ENCODE data around the gene MAP4K4. TPM values are rescaled to one million over a fixed set of nuclear protein-coding genes. Genes with fewer than 3 reads are reported as not detected.
"Not testable (repeated sequence)": the region's sequence is repeated elsewhere in the genome, so short reads cannot be mapped to it uniquely, and the experiment has no call there.

The MAP4K4 gene
- polyA plus RNA-seq, 1 donor (not counting 4 experiments of a cell fraction or from before 2014, with no cell fraction given), result 84.1 TPM

DNA sequence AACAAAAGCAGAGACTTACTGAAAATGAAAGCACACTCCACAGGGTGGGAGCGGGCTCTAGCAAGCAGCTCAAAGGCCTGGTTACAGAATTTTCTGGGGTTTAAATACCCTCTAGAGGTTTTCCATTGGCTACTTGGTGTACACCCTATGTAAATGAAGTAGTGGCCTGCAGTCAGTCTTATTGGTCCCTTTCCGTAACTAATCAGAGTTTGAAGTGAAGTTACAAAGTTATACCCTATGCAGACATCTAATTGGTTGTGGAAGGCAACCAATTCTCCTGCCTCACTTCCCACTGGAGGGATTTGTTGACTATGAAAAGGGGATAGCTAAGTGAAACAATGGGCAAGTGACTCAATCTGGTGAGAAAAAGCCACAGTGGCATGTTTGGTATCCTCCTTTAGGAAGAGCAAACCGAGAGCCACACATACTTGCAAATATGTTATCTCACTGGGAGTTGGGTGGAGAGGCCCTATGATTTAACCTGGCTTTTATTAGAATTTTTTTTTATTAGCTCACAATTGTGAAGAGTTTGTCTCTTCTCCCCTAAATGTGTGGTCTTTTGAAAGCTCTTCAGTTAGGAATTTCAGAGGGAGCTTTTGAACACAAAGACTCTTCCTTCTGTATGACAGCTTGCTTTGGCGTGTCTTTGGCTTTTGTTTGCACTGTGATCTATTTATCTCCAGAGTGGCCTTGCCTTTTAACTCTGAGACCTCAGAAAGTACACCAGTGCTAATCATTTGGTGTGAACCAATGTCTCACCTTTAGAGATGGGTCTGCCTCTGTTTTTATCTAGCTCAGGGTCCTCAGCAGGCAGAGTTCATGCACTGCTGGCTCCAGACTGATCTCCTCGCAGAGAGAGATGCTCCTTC is 69.6 kb downstream of the MAP4K4 start:
- no peak overlapping the region for H3K9ac ChIP-seq (ENCODE audit: control insufficient read depth, extremely low read depth, insufficient read depth, low read length)
- dilution Hi-C loops (cut with MboI; ENCODE audit: extremely low pct_ligation_motif_present, low sequenced_read_pairs), result no loop called here

DNA sequence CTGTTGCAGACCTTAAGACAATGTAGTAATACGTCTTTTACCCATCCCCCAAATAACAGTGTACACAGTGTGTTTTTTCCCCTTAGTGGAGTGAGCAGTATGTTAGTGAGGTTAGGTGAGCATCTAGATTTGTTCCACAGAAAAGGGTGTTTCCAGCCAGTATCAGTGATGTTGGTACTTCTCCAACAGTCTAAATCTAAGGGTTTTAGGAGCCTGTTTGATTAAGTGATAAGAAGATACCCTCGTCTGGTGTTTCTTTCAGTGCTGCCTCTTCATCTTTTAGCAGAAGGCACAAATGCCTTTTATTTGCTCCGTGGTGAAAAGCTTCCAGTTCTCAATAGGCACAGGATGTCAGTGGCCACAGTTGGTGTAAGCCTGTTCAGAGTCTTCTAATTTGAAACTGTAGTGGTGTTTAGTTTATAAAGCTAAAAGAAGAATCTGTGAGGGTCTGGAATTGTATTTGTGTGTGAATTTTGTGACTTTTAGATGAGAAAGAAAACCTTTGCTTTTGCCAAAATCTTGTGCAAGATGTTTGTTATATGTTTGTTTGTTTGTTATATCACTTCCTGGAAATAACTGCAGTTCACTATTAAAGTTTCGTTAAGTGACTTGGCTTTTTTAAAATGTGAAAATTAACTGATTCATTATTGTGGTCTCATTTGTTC is 71.2 kb downstream of the MAP4K4 start:
- no peak overlapping the region for H3K9ac ChIP-seq (ENCODE audit: control insufficient read depth, extremely low read depth, insufficient read depth, low read length)
- peaks cover 2% of the 10 kb centered on the region for H4K20me1 ChIP-seq (ENCODE audit: control insufficient read depth, extremely low read depth, insufficient read depth, low read length)
- FAIRE-seq, result no peak
- no peak overlapping the region for H3K4me2 ChIP-seq (ENCODE audit: control insufficient read depth, extremely low read depth, insufficient read depth, low read depth, low read length)
- H3K79me2 ChIP-seq (ENCODE audit: control insufficient read depth, insufficient read depth, low read length), result peaks cover 94% of the 10 kb centered on the region
- dilution Hi-C loops (cut with MboI; ENCODE audit: extremely low pct_ligation_motif_present, low sequenced_read_pairs), result no loop called here
- no peaks in the 10 kb centered on the region for H3K36me3 ChIP-seq (ENCODE audit: control insufficient read depth in 2 of 2, extremely low read depth in 1 of 2, insufficient read depth in 2 of 2, low read length in 2 of 2)
- no peak overlapping the region for H3K27ac ChIP-seq (ENCODE audit: control insufficient read depth, insufficient read depth, low read length)
- no peaks in the 10 kb centered on the region for H3K9me3 ChIP-seq (ENCODE audit: control insufficient read depth, low read depth, low read length)
- no peak for DNase-seq (ENCODE audit: low read depth, low spot score)
- no peaks in the 10 kb centered on the region for H3K9me1 ChIP-seq (ENCODE audit: control insufficient read depth, extremely low read depth, insufficient read depth, low read length)
- peaks cover 37% of the 10 kb centered on the region for H3K4me1 ChIP-seq (ENCODE audit: control insufficient read depth, extremely low read depth, insufficient read depth, low read length)
- no peak overlapping the region for H2AFZ ChIP-seq (ENCODE audit: control insufficient read depth, low read length)
- no peaks in the 10 kb centered on the region for H3K27me3 ChIP-seq (ENCODE audit: control insufficient read depth, extremely low read depth, insufficient read depth, low read length)
- no peak for TF ChIP-seq EZH2 (IDR thresholded peaks at IDR 0.05; ENCODE audit: low read length)
- TF ChIP-seq, protein P1, sequence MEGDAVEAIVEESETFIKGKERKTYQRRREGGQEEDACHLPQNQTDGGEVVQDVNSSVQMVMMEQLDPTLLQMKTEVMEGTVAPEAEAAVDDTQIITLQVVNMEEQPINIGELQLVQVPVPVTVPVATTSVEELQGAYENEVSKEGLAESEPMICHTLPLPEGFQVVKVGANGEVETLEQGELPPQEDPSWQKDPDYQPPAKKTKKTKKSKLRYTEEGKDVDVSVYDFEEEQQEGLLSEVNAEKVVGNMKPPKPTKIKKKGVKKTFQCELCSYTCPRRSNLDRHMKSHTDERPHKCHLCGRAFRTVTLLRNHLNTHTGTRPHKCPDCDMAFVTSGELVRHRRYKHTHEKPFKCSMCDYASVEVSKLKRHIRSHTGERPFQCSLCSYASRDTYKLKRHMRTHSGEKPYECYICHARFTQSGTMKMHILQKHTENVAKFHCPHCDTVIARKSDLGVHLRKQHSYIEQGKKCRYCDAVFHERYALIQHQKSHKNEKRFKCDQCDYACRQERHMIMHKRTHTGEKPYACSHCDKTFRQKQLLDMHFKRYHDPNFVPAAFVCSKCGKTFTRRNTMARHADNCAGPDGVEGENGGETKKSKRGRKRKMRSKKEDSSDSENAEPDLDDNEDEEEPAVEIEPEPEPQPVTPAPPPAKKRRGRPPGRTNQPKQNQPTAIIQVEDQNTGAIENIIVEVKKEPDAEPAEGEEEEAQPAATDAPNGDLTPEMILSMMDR (optimal IDR thresholded peaks at IDR 0.05 in 1 of 3, IDR thresholded peaks at IDR 0.05 in 1 of 3, conservative IDR thresholded peaks at IDR 0.05 in 1 of 3; ENCODE audit: extremely low read depth in 1 of 3, insufficient read depth in 2 of 3, low read length in 3 of 3), result no peak
- H3K4me3 ChIP-seq (ENCODE audit: control insufficient read depth in 2 of 3, extremely low read depth in 1 of 3, insufficient read depth in 2 of 3, low read depth in 1 of 3, low read length in 3 of 3), result no peak overlapping the region

More for the DNA sequence above, 69.6 kb downstream of the MAP4K4 start:
- H3K9me3 ChIP-seq (ENCODE audit: control insufficient read depth, low read depth, low read length), result no peaks in the 10 kb centered on the region
- TF ChIP-seq, protein P1 (optimal IDR thresholded peaks at IDR 0.05 in 1 of 3, IDR thresholded peaks at IDR 0.05 in 1 of 3, conservative IDR thresholded peaks at IDR 0.05 in 1 of 3; ENCODE audit: extremely low read depth in 1 of 3, insufficient read depth in 2 of 3, low read length in 3 of 3), result no peak
- no peak for TF ChIP-seq EZH2 (IDR thresholded peaks at IDR 0.05; ENCODE audit: low read length)
- no peaks in the 10 kb centered on the region for H3K9me1 ChIP-seq (ENCODE audit: control insufficient read depth, extremely low read depth, insufficient read depth, low read length)
- DNase-seq (ENCODE audit: low read depth, low spot score), result no peak
- no peaks in the 10 kb centered on the region for H3K27me3 ChIP-seq (ENCODE audit: control insufficient read depth, extremely low read depth, insufficient read depth, low read length)
- H4K20me1 ChIP-seq (ENCODE audit: control insufficient read depth, extremely low read depth, insufficient read depth, low read length), result no peaks in the 10 kb centered on the region
- peak overlapping the region; percentile 55 for H3K4me2 ChIP-seq (ENCODE audit: control insufficient read depth, extremely low read depth, insufficient read depth, low read depth, low read length)
- H3K27ac ChIP-seq (ENCODE audit: control insufficient read depth, insufficient read depth, low read length), result peak overlapping the region; percentile 45
- H3K4me3 ChIP-seq (ENCODE audit: control insufficient read depth in 2 of 3, extremely low read depth in 1 of 3, insufficient read depth in 2 of 3, low read depth in 1 of 3, low read length in 3 of 3), result peak overlapping the region in 1 of 3 experiments; percentile 16
- peak; percentile 87 for FAIRE-seq
- H2AFZ ChIP-seq (ENCODE audit: control insufficient read depth, low read length), result no peak overlapping the region
- H3K79me2 ChIP-seq (ENCODE audit: control insufficient read depth, insufficient read depth, low read length), result peaks cover 94% of the 10 kb centered on the region
- no peaks in the 10 kb centered on the region for H3K36me3 ChIP-seq (ENCODE audit: control insufficient read depth in 2 of 2, extremely low read depth in 1 of 2, insufficient read depth in 2 of 2, low read length in 2 of 2)
- peaks cover 48% of the 10 kb centered on the region for H3K4me1 ChIP-seq (ENCODE audit: control insufficient read depth, extremely low read depth, insufficient read depth, low read length)

DNA sequence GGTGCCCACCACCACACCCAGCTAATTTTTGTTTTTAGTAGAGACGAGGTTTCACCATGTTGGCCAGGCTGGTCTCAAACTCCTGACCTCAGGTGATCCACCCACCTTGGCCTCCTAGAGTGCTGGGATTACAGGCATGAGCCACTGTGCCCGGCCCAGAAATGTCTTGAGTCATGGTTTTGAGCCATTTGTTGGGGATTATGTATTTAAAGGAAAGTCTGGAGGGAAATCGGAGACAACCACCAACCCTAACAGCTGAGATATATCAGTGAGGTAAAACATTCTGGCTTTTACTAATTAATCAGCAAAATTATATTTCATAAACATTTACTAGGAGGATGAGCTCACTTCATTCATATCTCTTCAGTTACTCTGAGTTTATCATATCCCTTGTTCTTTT is 72.2 kb downstream of the MAP4K4 start:
- H4K20me1 ChIP-seq (ENCODE audit: control insufficient read depth, extremely low read depth, insufficient read depth, low read length); H3K36me3 ChIP-seq (ENCODE audit: control insufficient read depth in 2 of 2, extremely low read depth in 1 of 2, insufficient read depth in 2 of 2, low read length in 2 of 2); H3K9me1 ChIP-seq (ENCODE audit: control insufficient read depth, extremely low read depth, insufficient read depth, low read length); H3K9ac ChIP-seq (ENCODE audit: control insufficient read depth, extremely low read depth, insufficient read depth, low read length); H3K4me2 ChIP-seq (ENCODE audit: control insufficient read depth, extremely low read depth, insufficient read depth, low read depth, low read length); H3K27me3 ChIP-seq (ENCODE audit: control insufficient read depth, extremely low read depth, insufficient read depth, low read length); FAIRE-seq; H3K9me3 ChIP-seq (ENCODE audit: control insufficient read depth, low read depth, low read length); dilution Hi-C loops (cut with MboI; ENCODE audit: extremely low pct_ligation_motif_present, low sequenced_read_pairs); H2AFZ ChIP-seq (ENCODE audit: control insufficient read depth, low read length); H3K4me3 ChIP-seq (ENCODE audit: control insufficient read depth in 2 of 3, extremely low read depth in 1 of 3, insufficient read depth in 2 of 3, low read depth in 1 of 3, low read length in 3 of 3); H3K27ac ChIP-seq (ENCODE audit: control insufficient read depth, insufficient read depth, low read length); DNase-seq (ENCODE audit: low read depth, low spot score): not testable (repeated sequence)
- Histone ChIP-seq H3K79me2 (ENCODE audit: control insufficient read depth, insufficient read depth, low read length) (peaks cover 94% of the 10 kb centered on the region), H3K4me1 (ENCODE audit: control insufficient read depth, extremely low read depth, insufficient read depth, low read length) (peaks cover 28% of the 10 kb centered on the region)
